K562 (cell line): Measurements from ENCODE around the gene GCDH. TPM values are rescaled to one million over a fixed set of nuclear protein-coding genes. Genes with fewer than 3 reads are reported as not detected.

ENCODE experiments used
- DMBX1 ChIP-seq: fragments of 250-450 bp; sonication (Bioruptor Pico); IDR thresholded peaks from 2 replicates; pipeline ENCODE4 v1.8.0; 2022; ENCODE audit warnings: inconsistent platforms, mild to moderate bottlenecking, moderate library complexity, borderline replicate concordance
- E2F1 ChIP-seq: sonication (generic); formaldehyde crosslinking; IDR thresholded peaks from 2 replicates; pipeline ENCODE4 v1.8.1; 2023; ENCODE audit warnings: mild to moderate bottlenecking, missing genetic modification reagents, moderate library complexity
- EZH2 ChIP-seq: IDR thresholded peaks from 2 replicates; pipeline ENCODE4 v1.6.1; 2012; ENCODE audit warnings: low read depth, mild to moderate bottlenecking, inconsistent platforms, low read length, borderline replicate concordance
- FIP1L1 ChIP-seq: fragments of 200-400 bp; formaldehyde crosslinking; IDR thresholded peaks from 2 replicates; pipeline ENCODE4 v1.6.1; 2018; ENCODE audit warnings: mild to moderate bottlenecking, low read depth, low read length; ENCODE audit not compliant: poor library complexity, severe bottlenecking
- GTF2F1 ChIP-seq: IDR thresholded peaks from 2 replicates; pipeline ENCODE4 v1.6.1; 2011; ENCODE audit warnings: low read depth, low read length, improper control_type of control experiment
- HNRNPK ChIP-seq: fragments of 200-400 bp; formaldehyde crosslinking; IDR thresholded peaks from one replicate; pipeline ENCODE4 v1.6.1; 2018; ENCODE audit warnings: mild to moderate bottlenecking, low read depth, low read length; ENCODE audit not compliant: poor library complexity, severe bottlenecking
- HOMEZ ChIP-seq: fragments of 250-450 bp; sonication (Bioruptor Pico); IDR thresholded peaks from 2 replicates; pipeline ENCODE4 v1.4.0; 2020; ENCODE audit warnings: mild to moderate bottlenecking, moderate library complexity
- ILK ChIP-seq: fragments of 450-650 bp; IDR thresholded peaks from 2 replicates; pipeline ENCODE4 v1.6.1; 2016; ENCODE audit warnings: missing genetic modification characterization, low read depth, mild to moderate bottlenecking, missing compliant biosample characterization, moderate library complexity, borderline replicate concordance
- PCBP1 ChIP-seq: fragments of 200-400 bp; formaldehyde crosslinking; IDR thresholded peaks from 2 replicates; pipeline ENCODE4 v1.6.1; 2018; ENCODE audit warnings: mild to moderate bottlenecking, low read depth, low read length; ENCODE audit not compliant: poor library complexity, severe bottlenecking
- SFPQ ChIP-seq: fragments of 200-400 bp; formaldehyde crosslinking; IDR thresholded peaks from 2 replicates; pipeline ENCODE4 v1.6.1; 2017; ENCODE audit warnings: mild to moderate bottlenecking, low read depth, low read length, moderate library complexity
- TARDBP ChIP-seq: fragments of 450-650 bp; IDR thresholded peaks from 2 replicates; pipeline ENCODE4 v1.6.1; 2016
- TRIM24 ChIP-seq, 2 experiments: fragments of 450-650 bp; IDR thresholded peaks; 2 replicates each; pipeline ENCODE4 v1.6.1; 2016
- ZHX1 ChIP-seq: fragments of 150-350 bp; conservative IDR thresholded peaks from 2 replicates; pipeline ENCODE4 v1.6.1; 2014; ENCODE audit warnings: low read length
- ZNF174 ChIP-seq: fragments of 250-450 bp; sonication (Bioruptor Pico); IDR thresholded peaks from 2 replicates; pipeline ENCODE4 v1.4.0; 2020; ENCODE audit warnings: mild to moderate bottlenecking
- ZNF695 ChIP-seq: fragments of 450-650 bp; formaldehyde crosslinking; IDR thresholded peaks from 2 replicates; pipeline ENCODE4 v1.4.0; 2020; ENCODE audit warnings: mild to moderate bottlenecking, moderate library complexity
- ZNF766 ChIP-seq: fragments of 200-800 bp; sonication (Bioruptor generic); conservative IDR thresholded peaks from 2 replicates; pipeline ENCODE4 v1.6.1; 2016; ENCODE audit warnings: missing genetic modification characterization, missing compliant biosample characterization
- polyA plus RNA-seq, 8 experiments: library from polyadenylated mRNA; depleted of rRNA in 4 of 8; stranded (reverse) in 5 of 8; unstranded in 3 of 8; fragments of >200 nt; fragmentation: Nextera tagmentation in 2 of 8; fragmentation: Illumina TruSeq in 1 of 8; extraction: Ambion mirVana in 2 of 8; extraction: Trizol in 1 of 8; gene quantifications; 2 replicates each; pipeline versions ENCODE4 v1.2.1 to v1.2.3, GENCODE V29; 2011 to 2014; ENCODE audit warnings: inconsistent platforms in 1 of 8, missing spikeins in 1 of 8
- total RNA-seq, 7 experiments: library from RNA; depleted of rRNA in 6 of 7; stranded (reverse); fragments of >200 nt in 6 of 7; fragmentation: Illumina TruSeq in 2 of 7; extraction: Trizol in 2 of 7; gene quantifications; 2 replicates each; pipeline versions ENCODE4 v1.2.1 to v1.2.3, GENCODE V29; 2011 to 2021; ENCODE audit warnings: low replicate concordance in 1 of 7

Gene GCDH
- total and polyA plus RNA-seq, 9 of the 15 experiments (the other 6 are each of a cell fraction or from before 2014, with no cell fraction given), result 2.9 to 50.8 (median 19.1) TPM

GRCh38 chr19:12937927-12938778 lies 47.2 kb downstream of the GCDH start, which contains the start of gene CALR (continued):
- TF ChIP-seq SFPQ (no peak), HNRNPK (no peak), E2F1 (CRISPR knock-in tag) (no peak), TRIM24 (IDR thresholded peaks at IDR 0.05) (no peak), PCBP1 (peak; percentile 78), HOMEZ (CRISPR knock-in tag) (no peak), ZNF766 (CRISPR knock-in tag) (peak; percentile 80; the same call in 1 of the 2 replicates), ZHX1 (peak; percentile 15; the same call in 1 of the 2 replicates), ILK (no peak), GTF2F1 (peak; percentile 92), ZNF174 (CRISPR knock-in tag) (no peak), FIP1L1 (peak; percentile 97), EZH2 (no peak), TARDBP (peak; percentile 99), ZNF695 (CRISPR knock-in tag) (peak; percentile 24; the same call in 1 of the 2 replicates), DMBX1 (CRISPR knock-in tag) (0 out of 2 replicates have a peak, but pooled peaks have one; percentile 12)
